Activated effector memory CD4-positive, alpha-beta T cell treated with anti-CD3 and anti-CD28 coated beads, Interleukin-2, amount 50 U/mL, for 16 hours (primary cell): ENCODE results near the gene CLEC19A.
"Not testable (repeated sequence)": the region's sequence is repeated elsewhere in the genome, so short reads cannot be mapped to it uniquely, and the experiment has no call there.

Experiments used
- DNase-seq: peaks from one replicate; pipeline ENCODE4 v3.0.0-alpha.2; 2020

CLEC19A gene

DNA sequence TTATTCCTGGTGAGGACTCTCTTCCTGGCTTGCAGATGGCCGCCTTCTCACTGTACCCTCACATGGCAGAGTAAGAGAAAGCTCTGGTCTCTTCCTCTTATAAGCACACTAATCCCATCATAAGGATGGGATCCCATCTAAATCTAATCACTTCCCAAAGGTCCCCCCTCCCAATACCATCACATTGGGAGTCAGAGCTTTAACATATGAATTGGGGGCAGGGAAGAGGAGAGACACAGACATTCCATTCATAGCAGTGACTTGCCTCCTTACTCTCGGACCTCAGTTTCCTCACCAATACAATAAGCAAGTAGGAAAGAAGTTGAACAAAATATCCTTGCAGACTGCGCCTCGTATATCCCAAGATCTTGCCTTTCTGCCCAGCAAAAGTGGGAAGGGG, 1.7 kb downstream of the CLEC19A start:
- DNase-seq = no peak

- DNase-seq = no peak
Measured at GRCh38 chr16:19288872-19289799, 3.6 kb downstream of the CLEC19A start.

DNA sequence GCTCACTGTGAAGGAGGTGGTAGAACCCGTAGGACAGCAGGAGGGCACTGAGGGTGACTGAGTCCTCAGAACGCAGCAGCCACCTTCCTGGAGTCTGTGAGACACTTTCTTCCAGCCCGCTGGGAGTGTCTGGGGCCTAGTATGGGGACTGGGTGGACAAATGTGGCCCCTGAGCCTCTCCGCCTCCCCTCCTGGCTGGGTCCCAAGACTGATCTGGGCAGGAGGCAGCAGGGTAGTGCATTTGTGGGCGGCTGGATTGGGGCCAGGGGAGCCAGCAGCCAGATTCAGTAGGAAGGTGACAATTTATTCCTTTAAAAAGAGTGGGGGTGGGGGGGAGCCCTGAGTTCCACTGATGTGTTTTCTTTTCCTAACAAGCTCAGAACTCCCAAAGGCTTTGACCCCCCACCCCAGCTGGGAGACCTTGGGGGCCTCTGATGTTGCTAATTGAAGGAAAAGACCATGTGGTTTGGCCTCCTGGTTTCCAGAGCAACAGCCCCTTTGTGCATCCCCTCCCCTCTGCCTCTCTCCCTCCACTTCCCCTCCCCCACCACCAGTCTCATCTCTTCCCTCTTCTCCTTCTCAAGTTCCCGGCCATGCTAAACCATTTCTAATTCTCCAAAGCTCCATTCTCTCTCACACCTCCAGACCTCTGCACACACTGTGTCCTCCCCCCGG, 4.4 kb downstream of the CLEC19A start:
- DNase-seq = no peak

DNA sequence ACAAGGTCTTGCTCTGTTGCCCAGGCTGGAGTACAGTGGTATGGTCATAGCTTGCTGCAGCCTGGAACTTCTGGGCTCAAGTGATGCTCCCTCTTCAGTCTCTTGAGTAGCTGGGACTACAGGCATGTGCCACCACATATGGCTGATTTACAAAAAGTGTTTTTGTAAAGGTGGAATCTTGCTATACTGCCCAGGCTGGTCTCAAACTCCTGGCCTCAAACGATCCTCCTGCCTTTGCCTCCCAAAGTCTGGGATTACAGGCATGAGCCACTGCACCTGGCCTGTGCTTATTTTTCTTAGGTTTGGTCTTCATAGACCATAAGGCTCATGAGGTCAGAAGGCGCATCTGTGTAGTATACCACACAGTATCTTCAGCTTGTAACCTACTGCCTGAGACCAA, 5.3 kb downstream of the CLEC19A start:
- DNase-seq = no peak

GRCh38 chr16:19291475-19291874, 5.9 kb downstream of the CLEC19A start:
- no peak for DNase-seq

GRCh38 chr16:19292186-19292585, 6.7 kb downstream of the CLEC19A start:
- no peak for DNase-seq

DNA sequence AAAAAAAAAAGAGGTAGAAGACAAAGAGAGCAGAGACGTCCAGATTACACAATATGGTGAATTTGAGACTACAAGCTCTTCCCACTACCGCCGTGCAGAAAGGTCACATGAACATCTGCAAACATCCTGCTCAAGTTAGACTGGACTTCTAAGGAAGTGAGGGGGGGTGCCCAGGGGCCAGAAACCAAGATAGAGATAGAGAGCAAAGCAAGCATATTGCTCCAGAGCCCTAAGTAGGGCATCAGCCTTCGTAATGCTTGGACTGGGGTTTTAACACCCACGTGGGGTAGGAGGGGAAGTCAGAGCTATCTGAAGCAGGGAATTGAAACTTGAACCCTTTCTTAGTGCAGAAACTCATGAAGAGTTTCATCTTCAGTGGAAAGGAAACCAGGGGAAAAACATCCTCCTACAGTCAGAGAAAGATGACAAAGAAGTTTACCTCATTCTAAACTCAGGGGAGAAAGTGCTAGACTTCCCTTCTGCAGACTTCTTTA, 8.7 kb downstream of the CLEC19A start:
- DNase-seq = peak; percentile 66

- DNase-seq = no peak
Measured at GRCh38 chr16:19295393-19295792, 9.9 kb downstream of the CLEC19A start.

DNA sequence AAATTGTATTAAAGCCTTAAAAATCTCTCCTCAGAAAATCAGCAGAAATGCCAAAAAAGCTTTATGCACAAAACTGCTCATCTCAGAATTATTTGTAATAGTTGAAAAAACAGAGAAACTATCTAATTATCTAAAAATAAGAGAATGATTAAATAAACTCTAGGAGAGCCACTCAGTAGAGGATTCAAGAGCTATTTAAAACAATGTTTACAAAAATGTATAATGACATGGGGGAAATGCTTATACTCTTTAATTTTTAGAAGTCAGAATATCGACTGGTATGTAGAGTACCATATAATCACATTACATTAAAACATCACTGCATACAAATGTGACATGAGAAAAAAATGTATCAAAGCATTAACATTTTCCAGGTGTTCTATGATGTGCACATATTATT, 11.9 kb downstream of the CLEC19A start:
- DNase-seq = no peak

GRCh38 chr16:19299565-19299964, 14.0 kb downstream of the CLEC19A start:
- DNase-seq = no peak

DNA sequence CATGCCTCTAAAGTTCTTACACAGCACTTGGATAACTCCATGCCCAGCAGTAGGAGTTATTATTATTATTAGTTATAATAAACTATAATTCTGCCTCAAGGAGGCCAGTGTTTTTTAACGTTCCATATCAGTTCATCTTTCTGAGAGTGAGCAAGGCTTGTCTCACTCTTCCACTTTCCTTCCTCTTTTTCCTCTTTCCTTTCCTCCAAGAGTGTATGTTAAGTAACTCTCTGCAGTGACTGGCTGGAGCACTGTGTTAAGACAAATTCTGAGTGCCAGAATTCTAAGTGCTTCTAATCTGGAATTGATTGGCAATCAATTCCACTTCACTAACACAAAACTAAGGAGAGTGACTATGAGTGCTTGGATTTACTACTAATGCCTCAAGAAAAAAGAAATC, 16.4 kb downstream of the CLEC19A start:
- no peak for DNase-seq

DNA sequence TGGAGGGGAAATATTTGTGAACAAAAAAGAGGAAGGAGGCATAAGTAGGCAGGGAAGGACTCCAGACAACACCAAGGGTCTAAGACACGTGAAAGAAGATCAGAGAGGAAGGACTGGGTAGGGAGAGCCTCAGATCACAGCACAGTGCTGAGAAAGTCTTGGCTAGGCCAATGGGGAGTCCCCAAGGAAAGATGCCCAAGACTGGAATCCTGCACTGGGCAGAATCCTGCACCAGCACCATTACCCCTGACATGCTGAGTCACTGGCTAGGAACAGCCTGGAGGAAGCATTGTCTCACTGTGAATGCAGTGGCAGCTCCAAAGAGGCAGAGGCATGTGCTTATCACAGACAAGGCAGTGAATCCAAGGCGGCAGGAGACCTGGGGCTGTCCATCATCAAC, 19.2 kb downstream of the CLEC19A start:
- DNase-seq = no peak

DNA sequence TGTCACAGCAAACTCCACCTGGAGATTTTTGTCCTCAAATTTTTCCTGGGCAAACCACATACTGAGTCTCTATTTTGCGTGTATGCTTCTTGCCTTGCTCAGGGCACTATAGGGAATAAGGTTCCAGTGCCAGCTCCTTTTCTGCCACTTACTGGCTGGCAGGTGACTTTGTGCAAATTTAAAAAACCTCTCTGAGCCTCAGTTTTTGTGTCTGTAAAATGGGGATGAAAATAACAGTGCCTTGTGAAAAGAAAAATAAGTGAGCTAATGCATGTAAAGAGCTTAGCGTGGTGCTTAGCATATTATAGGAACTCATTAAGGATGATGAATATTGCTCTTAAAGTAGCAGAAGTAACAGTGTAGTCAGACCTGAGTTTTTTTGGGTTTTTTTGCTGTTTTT, 19.9 kb downstream of the CLEC19A start:
- no peak for DNase-seq

- no peak for DNase-seq
Measured at GRCh38 chr16:19307587-19308241, 22.2 kb downstream of the CLEC19A start.

- no peak for DNase-seq
Measured at GRCh38 chr16:19308392-19308791, 22.9 kb downstream of the CLEC19A start.

DNA sequence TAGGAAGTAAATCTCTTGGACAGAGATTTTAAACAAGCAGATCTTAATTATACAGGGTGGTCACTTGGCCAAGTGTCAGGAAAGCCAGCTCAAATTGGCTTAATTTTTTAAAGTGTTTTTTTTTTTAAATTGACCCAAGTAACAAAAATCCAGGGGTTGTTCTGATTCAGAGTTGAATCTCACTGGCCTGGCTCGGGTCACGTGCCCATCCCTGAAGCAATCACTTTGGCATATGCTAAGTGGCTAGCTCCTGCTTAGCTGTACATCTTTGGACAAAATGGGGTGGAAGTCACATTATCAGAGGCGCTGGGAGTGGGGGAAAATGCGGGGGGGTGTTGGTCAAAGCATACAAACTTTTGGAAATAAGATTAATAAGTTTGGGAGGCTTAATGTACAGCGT, 23.6 kb downstream of the CLEC19A start:
- no peak for DNase-seq

GRCh38 chr16:19314718-19315425, 29.3 kb downstream of the CLEC19A start:
- DNase-seq = no peak

DNA sequence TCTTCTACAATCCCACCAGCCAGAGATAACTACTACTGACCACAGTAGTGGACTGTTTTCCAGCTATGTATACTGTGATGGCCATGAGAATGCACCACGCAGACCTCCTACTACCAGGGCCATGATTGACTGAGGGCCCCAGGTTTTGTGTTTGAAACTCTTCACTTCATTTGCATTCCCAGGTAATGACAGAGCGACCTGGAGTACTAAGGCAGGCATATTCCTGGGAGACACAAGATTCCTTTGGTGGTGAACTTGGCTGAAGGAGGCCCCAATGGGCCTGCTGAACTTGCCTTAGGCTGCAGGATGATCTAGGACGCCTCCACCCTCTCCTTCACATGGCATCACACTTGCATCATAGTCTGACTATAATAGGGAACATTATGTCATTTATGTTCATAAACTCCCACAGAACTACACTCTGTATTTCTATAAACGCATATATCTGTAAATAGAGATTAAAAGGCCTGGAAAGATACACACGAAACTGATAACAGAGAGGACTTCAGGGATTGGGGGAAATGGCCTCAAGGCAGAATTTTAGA, 30.4 kb downstream of the CLEC19A start:
- DNase-seq = no peak

DNA sequence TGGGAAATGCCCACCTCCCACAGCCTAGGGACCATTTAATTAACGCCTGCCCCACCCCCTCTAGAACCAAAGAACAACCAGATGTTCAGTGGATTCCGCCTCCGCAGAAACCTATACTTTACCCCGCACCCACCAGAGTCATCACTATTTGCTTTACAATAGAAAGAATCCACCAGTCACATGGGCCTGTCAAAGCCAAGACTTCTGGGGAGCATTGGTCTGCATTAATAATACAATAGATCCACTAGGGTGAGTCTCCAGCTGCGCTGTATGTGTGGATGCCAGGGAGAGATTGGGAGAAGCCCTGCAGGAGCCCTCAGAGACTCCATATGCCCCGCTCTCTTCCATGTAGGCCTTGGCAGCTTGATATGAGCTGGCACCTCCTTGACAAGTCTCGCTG, 31.3 kb downstream of the CLEC19A start:
- DNase-seq = no peak

- not testable (repeated sequence) for DNase-seq
Measured at GRCh38 chr16:19321186-19321585, 35.7 kb downstream of the CLEC19A start.

- no peak for DNase-seq
Measured at GRCh38 chr16:19323596-19323995, 38.1 kb downstream of the CLEC19A start.

DNA sequence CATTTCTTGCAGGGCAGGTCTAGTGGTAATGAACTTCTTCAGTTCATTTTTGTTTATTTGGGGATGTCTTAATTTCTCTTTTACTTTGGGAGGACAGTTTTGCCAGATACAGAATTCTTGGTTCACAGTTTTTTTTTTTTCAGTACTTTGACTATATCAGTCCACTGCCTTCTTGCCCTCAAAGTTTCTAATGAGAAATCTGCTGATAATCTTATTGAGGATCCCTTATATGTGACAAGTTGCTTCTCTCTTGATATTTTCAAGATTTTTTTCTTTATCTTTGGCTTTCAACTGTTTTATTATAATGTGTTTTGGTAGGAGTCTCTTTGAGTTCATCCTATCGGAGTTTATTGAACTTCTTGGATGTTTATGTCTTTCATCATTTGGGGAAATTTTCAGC, 42.8 kb downstream of the CLEC19A start:
- DNase-seq = no peak

DNA sequence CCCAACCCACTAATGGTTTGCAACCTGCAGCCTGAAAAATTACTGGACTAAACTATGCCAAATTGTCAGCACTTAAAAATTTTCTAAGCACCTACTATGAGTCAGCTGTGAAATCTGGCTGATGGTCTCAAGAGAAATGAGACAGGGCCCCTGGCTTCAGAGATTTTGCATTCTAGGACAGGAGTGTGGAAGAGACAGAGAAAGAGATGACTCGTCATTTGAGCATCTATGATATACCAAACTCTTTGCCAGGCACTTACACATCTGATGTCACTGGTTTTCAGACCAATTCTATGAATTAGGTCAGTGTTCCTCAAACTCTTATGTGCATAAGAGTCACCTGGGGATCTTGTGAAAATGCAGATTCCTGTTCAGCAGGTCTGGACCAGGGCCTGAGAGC, 44.4 kb downstream of the CLEC19A start:
- DNase-seq = no peak
